GM12878 (cell line): Measurements from ENCODE around the gene USE1. TPM values are rescaled to one million over a fixed set of nuclear protein-coding genes. Genes with fewer than 3 reads are reported as not detected.

Source experiments
- BMI1 ChIP-seq: fragments of 450-650 bp; IDR thresholded peaks from 2 replicates; pipeline ENCODE4 v1.6.1; 2016; ENCODE audit warnings: mild to moderate bottlenecking, moderate library complexity, borderline replicate concordance
- CREM ChIP-seq: IDR thresholded peaks from 2 replicates; pipeline ENCODE4 v1.6.1; 2014; ENCODE audit warnings: antibody characterized with exemption, low read depth
- EED ChIP-seq: sonication (generic); IDR thresholded peaks from 2 replicates; pipeline ENCODE4 v1.6.1; 2016; ENCODE audit warnings: antibody characterized with exemption, low read depth
- EZH2 ChIP-seq: IDR thresholded peaks from 2 replicates; pipeline ENCODE4 v1.6.1; 2012; ENCODE audit warnings: low read depth, mild to moderate bottlenecking, control low read depth, inconsistent platforms, low read length, borderline replicate concordance; ENCODE audit not compliant: control insufficient read depth
- HCFC1 ChIP-seq: fragments of 150-350 bp; IDR thresholded peaks from 2 replicates; pipeline ENCODE4 v1.6.1; 2014; ENCODE audit warnings: low read length
- NR2F1 ChIP-seq: fragments of 450-650 bp; conservative IDR thresholded peaks from 2 replicates; pipeline ENCODE4 v1.6.1; 2017; ENCODE audit warnings: mild to moderate bottlenecking
- SIN3A ChIP-seq: IDR thresholded peaks from 2 replicates; pipeline ENCODE4 v1.6.1; 2012; ENCODE audit warnings: low read depth, low read length, improper control_type of control experiment
- SIX5 ChIP-seq: IDR thresholded peaks from 2 replicates; pipeline ENCODE4 v1.6.1; 2011; ENCODE audit warnings: mild to moderate bottlenecking, low read depth, low read length, moderate library complexity; ENCODE audit not compliant: severe bottlenecking
- SREBF2 ChIP-seq: IDR thresholded peaks from 2 replicates; pipeline ENCODE4 v1.6.1; 2012; ENCODE audit warnings: mild to moderate bottlenecking, low read length
- TBL1XR1 ChIP-seq: IDR thresholded peaks from 2 replicates; pipeline ENCODE4 v1.6.1; 2012; ENCODE audit warnings: low read depth, low read length, improper control_type of control experiment
- ZBTB33 ChIP-seq: fragments of 450-650 bp; IDR thresholded peaks from 2 replicates; pipeline ENCODE4 v1.6.1; 2017; ENCODE audit warnings: mild to moderate bottlenecking
- polyA plus RNA-seq, 11 experiments: library from polyadenylated mRNA; depleted of rRNA in 4 of 11; unstranded in 6 of 11; stranded (reverse) in 5 of 11; fragments of >200 nt; fragmentation: Nextera tagmentation in 4 of 11; fragmentation: Illumina TruSeq in 1 of 11; extraction: Ambion mirVana in 4 of 11; extraction: Trizol in 1 of 11; gene quantifications; 1 replicate in 1 of 11; 2 replicates in 10 of 11; pipeline versions ENCODE4 v1.2.1 to v1.2.3, GENCODE V29; 2011 to 2016; ENCODE audit warnings: inconsistent platforms in 2 of 11, missing spikeins in 2 of 11, low read depth in 1 of 11
- total RNA-seq, 4 experiments: library from RNA; depleted of rRNA in 3 of 4; stranded (reverse); fragments of >200 nt in 3 of 4; fragmentation: Illumina TruSeq in 1 of 4; extraction: Trizol in 1 of 4; gene quantifications; 2 replicates each; pipeline versions ENCODE4 v1.2.1 to v1.2.3, GENCODE V29; 2013 to 2021
- TF ChIP-seq, protein P1 (sequence below): fragments of 450-650 bp; IDR thresholded peaks from 2 replicates; pipeline ENCODE4 v1.6.1; 2018; ENCODE audit warnings: borderline replicate concordance, mild to moderate bottlenecking; ENCODE audit not compliant: partially characterized antibody

The USE1 gene
- total and polyA plus RNA-seq, 10 of the 15 experiments (the other 5 are each of a cell fraction or from before 2014, with no cell fraction given): 9.7 to 24.0 (median 16.1) TPM

- TF ChIP-seq, protein P1, sequence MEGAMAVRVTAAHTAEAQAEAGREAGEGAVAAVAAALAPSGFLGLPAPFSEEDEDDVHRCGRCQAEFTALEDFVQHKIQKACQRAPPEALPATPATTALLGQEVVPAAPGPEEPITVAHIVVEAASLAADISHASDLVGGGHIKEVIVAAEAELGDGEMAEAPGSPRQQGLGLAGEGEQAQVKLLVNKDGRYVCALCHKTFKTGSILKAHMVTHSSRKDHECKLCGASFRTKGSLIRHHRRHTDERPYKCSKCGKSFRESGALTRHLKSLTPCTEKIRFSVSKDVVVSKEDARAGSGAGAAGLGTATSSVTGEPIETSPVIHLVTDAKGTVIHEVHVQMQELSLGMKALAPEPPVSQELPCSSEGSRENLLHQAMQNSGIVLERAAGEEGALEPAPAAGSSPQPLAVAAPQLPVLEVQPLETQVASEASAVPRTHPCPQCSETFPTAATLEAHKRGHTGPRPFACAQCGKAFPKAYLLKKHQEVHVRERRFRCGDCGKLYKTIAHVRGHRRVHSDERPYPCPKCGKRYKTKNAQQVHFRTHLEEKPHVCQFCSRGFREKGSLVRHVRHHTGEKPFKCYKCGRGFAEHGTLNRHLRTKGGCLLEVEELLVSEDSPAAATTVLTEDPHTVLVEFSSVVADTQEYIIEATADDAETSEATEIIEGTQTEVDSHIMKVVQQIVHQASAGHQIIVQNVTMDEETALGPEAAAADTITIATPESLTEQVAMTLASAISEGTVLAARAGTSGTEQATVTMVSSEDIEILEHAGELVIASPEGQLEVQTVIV: no peak
- TF ChIP-seq EZH2: no peak
- no peak for TF ChIP-seq CREM
- TF ChIP-seq SREBF2: no peak
- TF ChIP-seq BMI1: no peak
- no peak for TF ChIP-seq SIN3A
- no peak for TF ChIP-seq ZBTB33
- TF ChIP-seq EED: no peak
- no peak for TF ChIP-seq SIX5
- no peak for TF ChIP-seq NR2F1
- no peak for TF ChIP-seq HCFC1
- TF ChIP-seq TBL1XR1: no peak
These were observed 41.0 kb downstream of the USE1 start (continued) for GRCh38 chr19:17256130-17256529.
